ENCODE measurements around the gene STX5. TPM values are rescaled to one million over a fixed set of nuclear protein-coding genes. Genes with fewer than 3 reads are reported as not detected.

STX5 gene
- polyA plus RNA-seq, 3 donors: 36.4 to 39.6 (median 38.5) TPM

DNA sequence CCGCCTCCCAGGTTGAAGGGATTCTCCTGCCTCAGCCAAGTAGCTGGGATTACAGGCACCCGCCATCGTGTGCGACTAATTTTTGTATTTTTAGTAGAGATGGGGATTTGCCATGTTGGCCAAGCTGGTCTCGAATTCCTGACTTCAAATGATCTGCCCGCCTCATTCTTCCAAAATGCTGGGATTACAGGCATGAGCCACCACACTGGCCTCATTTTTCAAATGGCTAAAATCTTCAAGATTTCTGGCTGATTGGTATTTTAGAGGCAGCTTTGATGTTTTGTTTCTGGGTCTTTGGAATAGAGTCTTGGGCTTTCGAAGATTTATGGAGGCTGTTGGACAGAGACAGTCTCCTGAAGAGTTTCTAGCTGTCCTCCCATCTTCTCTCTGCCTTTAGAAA is 43.0 kb upstream of the STX5 start:
- DNase-seq: no peak
- H3K36me3 Mint-ChIP-seq: no peaks in the 10 kb centered on the region
- Histone ChIP-seq H3K36me3 (replicated peaks in 1 of 2; ENCODE audit: control insufficient read depth in 1 of 2, insufficient read depth in 2 of 2, low read length in 2 of 2) (no peaks in the 10 kb centered on the region), H2AFZ (ENCODE audit: insufficient read depth, low read depth, low read length, poor library complexity, severe bottlenecking) (no peak overlapping the region), H3K4me3 (replicated peaks in 1 of 3; ENCODE audit: low read depth in 2 of 3, low read length in 3 of 3) (no peak overlapping the region), H3K4me2 (replicated peaks; ENCODE audit: extremely low read depth, low read length, poor library complexity, severe bottlenecking) (no peak overlapping the region), H3K27ac (ENCODE audit: low read depth in 1 of 2, low read length in 2 of 2) (no peak overlapping the region), H3K9ac (ENCODE audit: insufficient read depth, low read length, poor library complexity, severe bottlenecking) (no peak overlapping the region), H3K4me1 (ENCODE audit: control insufficient read depth in 1 of 2, insufficient read depth in 2 of 2, low read length in 2 of 2) (peaks cover 4 to 6% of the 10 kb centered on the region in 2 donors), H3K27me3 (ENCODE audit: control insufficient read depth in 2 of 2, insufficient read depth in 2 of 2, low read length in 2 of 2) (no peaks in the 10 kb centered on the region), H3K79me2 (ENCODE audit: insufficient read depth, low read length) (peaks cover 7% of the 10 kb centered on the region), H3K9me3 (replicated peaks in 1 of 2; ENCODE audit: control insufficient read depth in 1 of 2, insufficient read depth in 1 of 2, low read length in 2 of 2) (no peaks in the 10 kb centered on the region), H4K20me1 (ENCODE audit: insufficient read depth, low read length) (no peaks in the 10 kb centered on the region)
- intact Hi-C loops (cut with micrococcal nuclease): no loop called here
- H3K4me1 Mint-ChIP-seq: peaks cover 6% of the 10 kb centered on the region
- H3K9me3 Mint-ChIP-seq: no peaks in the 10 kb centered on the region
- peak overlapping the region in 1 of 7 donors; percentile 3 for H3K27ac Mint-ChIP-seq
- WGBS (ENCODE audit: insufficient coverage): 100% methylated on average over 3 of the region's 7 CpGs
- no peak for TF ChIP-seq CTCF (IDR thresholded peaks at IDR 0.05)
- H3K27me3 Mint-ChIP-seq (ENCODE audit: low read depth in 3 of 3): peaks cover 0 to 2% (median 0%) of the 10 kb centered on the region in 3 donors
- H3K4me3 Mint-ChIP-seq: no peak overlapping the region

GRCh38 chr11:62865635-62866034 is 33.8 kb upstream of the STX5 start:
- TF ChIP-seq CTCF (IDR thresholded peaks at IDR 0.05): no peak
- Histone ChIP-seq H3K27me3 (ENCODE audit: control insufficient read depth in 2 of 2, insufficient read depth in 2 of 2, low read length in 2 of 2) (no peaks in the 10 kb centered on the region), H3K9ac (ENCODE audit: insufficient read depth, low read length, poor library complexity, severe bottlenecking) (no peak overlapping the region), H3K4me1 (ENCODE audit: control insufficient read depth in 1 of 2, insufficient read depth in 2 of 2, low read length in 2 of 2) (no peaks in the 10 kb centered on the region), H3K4me2 (replicated peaks; ENCODE audit: extremely low read depth, low read length, poor library complexity, severe bottlenecking) (no peak overlapping the region), H3K79me2 (ENCODE audit: insufficient read depth, low read length) (peaks cover 11% of the 10 kb centered on the region), H2AFZ (ENCODE audit: insufficient read depth, low read depth, low read length, poor library complexity, severe bottlenecking) (no peak overlapping the region), H3K4me3 (replicated peaks in 1 of 3; ENCODE audit: low read depth in 2 of 3, low read length in 3 of 3) (no peak overlapping the region), H3K27ac (ENCODE audit: low read depth in 1 of 2, low read length in 2 of 2) (no peak overlapping the region), H3K9me3 (replicated peaks in 1 of 2; ENCODE audit: control insufficient read depth in 1 of 2, insufficient read depth in 1 of 2, low read length in 2 of 2) (no peaks in the 10 kb centered on the region), H4K20me1 (ENCODE audit: insufficient read depth, low read length) (no peaks in the 10 kb centered on the region), H3K36me3 (replicated peaks in 1 of 2; ENCODE audit: control insufficient read depth in 1 of 2, insufficient read depth in 2 of 2, low read length in 2 of 2) (no peaks in the 10 kb centered on the region)
- H3K36me3 Mint-ChIP-seq: peaks cover 2% of the 10 kb centered on the region in 2 donors
- no peaks in the 10 kb centered on the region for H3K9me3 Mint-ChIP-seq
- no CpG with 5 or more reads among the region's 6 CpGs for WGBS (ENCODE audit: insufficient coverage)
- no peak overlapping the region for H3K27ac Mint-ChIP-seq
- DNase-seq: no peak
- H3K4me1 Mint-ChIP-seq: peaks cover 6% of the 10 kb centered on the region
- intact Hi-C loops (cut with micrococcal nuclease): loop anchor here in 1 of 2 donors (10.0 kb wide), 1 partner anchor 271 kb away; the partner anchor contains the start of gene TUT1
- no peak overlapping the region for H3K4me3 Mint-ChIP-seq
- H3K27me3 Mint-ChIP-seq (ENCODE audit: low read depth in 3 of 3): no peaks in the 10 kb centered on the region

Measured in CD14-positive monocyte (primary cell).